ENCODE measurements around the gene ACP2. TPM values are rescaled to one million over a fixed set of nuclear protein-coding genes. Genes with fewer than 3 reads are reported as not detected.
"Not testable (repeated sequence)": the region's sequence is repeated elsewhere in the genome, so short reads cannot be mapped to it uniquely, and the experiment has no call there.

The ACP2 gene
- polyA plus RNA-seq, 6 donors from 2014 or later, result 1.6 to 8.1 (median 2.2) TPM; not detected in 1

- DNase-seq, result no peak
- Mint-ChIP-seq H3K27ac (peak overlapping the region in 1 of 6 donors; percentile 9), H3K27me3 (no peaks in the 10 kb centered on the region), H3K4me3 (no peak overlapping the region), H3K36me3 (peaks cover 10% of the 10 kb centered on the region in 2 donors), H3K4me1 (peaks cover 3 to 7% (median 5%) of the 10 kb centered on the region in 3 donors), H3K9me3 (peaks cover 0 to 2% (median 0%) of the 10 kb centered on the region in 7 donors)
- ATAC-seq (ENCODE audit: low read depth in 2 of 2), result peak; percentile 58 to 65
These were observed 22.8 kb downstream of the ACP2 start for GRCh38 chr11:47225552-47226400.

DNA sequence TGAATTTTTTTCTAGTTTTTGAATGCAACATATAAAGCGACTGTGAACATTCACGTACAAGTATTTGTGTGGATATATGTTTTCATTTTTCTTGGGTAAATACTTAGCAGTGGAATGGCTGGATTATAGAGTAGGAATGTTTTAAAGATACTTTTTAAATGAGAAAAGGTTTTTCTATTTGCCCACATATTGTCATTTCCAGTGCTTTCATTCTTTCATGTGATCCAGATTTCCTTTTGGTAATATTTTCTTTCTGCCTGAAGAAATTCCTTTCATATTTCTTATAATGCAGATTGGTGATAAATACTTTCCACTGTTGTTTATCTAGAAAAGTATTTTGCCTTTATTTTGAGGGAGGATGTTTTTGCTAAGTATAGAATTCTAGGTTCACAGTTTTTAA lies 25.9 kb downstream of the ACP2 start:
- peaks cover 9 to 16% of the 10 kb centered on the region in 2 donors for H3K36me3 Mint-ChIP-seq
- no peak overlapping the region for H3K27ac Mint-ChIP-seq
- no peak for ATAC-seq (ENCODE audit: low read depth in 2 of 2)
- H3K4me3 Mint-ChIP-seq, result no peak overlapping the region
- DNase-seq, result no peak
- H3K27me3 Mint-ChIP-seq, result no peaks in the 10 kb centered on the region
- H3K4me1 Mint-ChIP-seq, result peaks cover 12 to 23% (median 18%) of the 10 kb centered on the region in 3 donors
- H3K9me3 Mint-ChIP-seq, result no peaks in the 10 kb centered on the region

DNA sequence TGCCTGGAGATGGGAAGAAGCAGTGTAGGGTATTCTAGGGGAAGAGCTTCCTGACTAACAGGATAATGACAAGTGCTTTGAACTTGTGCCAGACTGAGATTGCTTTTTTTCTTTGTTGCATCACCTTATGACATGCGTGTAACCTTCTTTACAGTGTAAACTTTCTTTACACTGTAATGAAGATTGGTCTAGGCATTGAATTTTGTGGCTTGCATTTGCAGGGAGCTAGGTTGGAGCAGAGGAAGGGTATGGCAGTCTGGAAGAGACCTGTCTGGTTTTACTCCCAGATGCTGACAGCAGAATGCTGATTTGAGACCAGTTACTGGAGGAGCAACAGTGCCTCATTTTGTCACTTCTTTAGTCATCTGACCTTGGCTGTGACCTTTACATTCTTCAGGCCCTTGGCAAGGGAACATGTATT lies 28.2 kb downstream of the ACP2 start:
- Mint-ChIP-seq H3K36me3 (peaks cover 10 to 11% of the 10 kb centered on the region in 2 donors), H3K4me3 (no peak overlapping the region), H3K9me3 (no peaks in the 10 kb centered on the region), H3K4me1 (peaks cover 25 to 34% (median 27%) of the 10 kb centered on the region in 3 donors), H3K27ac (peak overlapping the region in 2 of 6 donors; percentile 62 to 88), H3K27me3 (no peaks in the 10 kb centered on the region)
- no peak for ATAC-seq (ENCODE audit: low read depth in 2 of 2)
- no peak for DNase-seq

DNA sequence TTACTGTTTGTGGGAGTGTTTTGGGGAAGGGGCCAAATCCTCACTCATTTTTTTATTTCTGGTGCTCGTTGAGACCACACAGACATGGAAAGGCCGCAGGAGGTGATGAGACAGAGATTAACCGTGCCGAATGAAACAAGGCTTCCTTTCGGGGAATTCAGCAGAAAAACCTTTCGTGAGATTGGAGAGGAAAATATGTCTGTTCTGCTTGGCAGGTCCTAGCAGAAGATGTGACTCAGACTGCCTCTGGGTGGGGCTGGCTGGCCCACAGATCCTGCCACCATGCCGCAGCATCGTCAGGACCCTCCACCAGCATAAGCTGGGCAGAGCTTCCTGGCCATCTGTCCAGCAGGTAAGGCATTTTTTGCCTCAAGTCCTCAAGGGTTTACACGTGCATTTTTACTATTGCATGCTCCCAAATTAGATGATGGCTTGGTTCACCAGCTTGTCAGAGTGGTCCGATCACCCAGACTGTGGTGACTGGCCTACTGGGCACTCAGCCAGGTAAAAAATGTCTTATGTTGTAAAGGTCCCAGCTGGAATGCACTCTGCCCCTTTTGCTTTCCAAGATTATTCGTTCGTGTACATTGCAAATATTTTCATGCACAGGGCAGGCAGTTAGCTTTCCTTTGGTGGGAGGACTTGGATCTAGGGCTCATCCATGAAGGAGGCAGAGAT lies 32.4 kb downstream of the ACP2 start:
- H3K27ac Mint-ChIP-seq, result peak overlapping the region; percentile 34 to 96 (median 86)
- peaks cover 10 to 11% of the 10 kb centered on the region in 2 donors for H3K36me3 Mint-ChIP-seq
- DNase-seq (no peak), ATAC-seq (ENCODE audit: low read depth in 2 of 2) (no peak)
- H3K27me3 Mint-ChIP-seq, result no peaks in the 10 kb centered on the region
- H3K4me3 Mint-ChIP-seq, result peak overlapping the region; percentile 93 to 100 (median 100)
- peaks cover 23 to 42% (median 31%) of the 10 kb centered on the region in 3 donors for H3K4me1 Mint-ChIP-seq
- H3K9me3 Mint-ChIP-seq, result no peaks in the 10 kb centered on the region

GRCh38 chr11:47215366-47215910 lies 33.2 kb downstream of the ACP2 start:
- Mint-ChIP-seq H3K4me3 (peak overlapping the region; percentile 93 to 100 (median 100)), H3K27ac (peak overlapping the region in 5 of 6 donors; percentile 78 to 96 (median 93)), H3K27me3 (no peaks in the 10 kb centered on the region), H3K9me3 (no peaks in the 10 kb centered on the region), H3K4me1 (peaks cover 23 to 42% (median 30%) of the 10 kb centered on the region in 3 donors), H3K36me3 (peaks cover 8 to 11% of the 10 kb centered on the region in 2 donors)
- DNase-seq (no peak), ATAC-seq (ENCODE audit: low read depth in 2 of 2) (no peak)

GRCh38 chr11:47213950-47214565 lies 34.6 kb downstream of the ACP2 start:
- ATAC-seq (ENCODE audit: low read depth in 2 of 2) (peak; percentile 83 to 85), DNase-seq (peak; percentile 81)
- peaks cover 23 to 37% (median 25%) of the 10 kb centered on the region in 3 donors for H3K4me1 Mint-ChIP-seq
- peak overlapping the region; percentile 93 to 100 (median 100) for H3K4me3 Mint-ChIP-seq
- peak overlapping the region; percentile 93 to 100 (median 99) for H3K27ac Mint-ChIP-seq
- H3K36me3 Mint-ChIP-seq, result peaks cover 5 to 11% of the 10 kb centered on the region in 2 donors
- H3K27me3 Mint-ChIP-seq, result no peaks in the 10 kb centered on the region
- peaks cover 0 to 3% (median 0%) of the 10 kb centered on the region in 7 donors for H3K9me3 Mint-ChIP-seq

- Mint-ChIP-seq H3K4me1 (peaks cover 17 to 28% (median 18%) of the 10 kb centered on the region in 3 donors), H3K9me3 (peaks cover 0 to 3% (median 0%) of the 10 kb centered on the region in 7 donors), H3K36me3 (peaks cover 0 to 5% of the 10 kb centered on the region in 2 donors), H3K4me3 (peak overlapping the region in 4 of 8 donors; percentile 35 to 100 (median 75)), H3K27me3 (no peaks in the 10 kb centered on the region), H3K27ac (no peak overlapping the region)
- no peak for DNase-seq
- ATAC-seq (ENCODE audit: low read depth in 2 of 2), result no peak
These were observed 35.7 kb downstream of the ACP2 start for GRCh38 chr11:47212938-47213337.

- no peaks in the 10 kb centered on the region for H3K4me1 Mint-ChIP-seq
- no peaks in the 10 kb centered on the region for H3K27me3 Mint-ChIP-seq
- no peak overlapping the region for H3K27ac Mint-ChIP-seq
- H3K9me3 Mint-ChIP-seq, result peaks cover 0 to 3% (median 0%) of the 10 kb centered on the region in 7 donors
- no peak for ATAC-seq (ENCODE audit: low read depth in 2 of 2)
- H3K36me3 Mint-ChIP-seq, result no peaks in the 10 kb centered on the region
- H3K4me3 Mint-ChIP-seq, result no peak overlapping the region
- no peak for DNase-seq
These were observed 40.0 kb downstream of the ACP2 start for GRCh38 chr11:47208628-47209027.

- not testable (repeated sequence) for H3K9me3 Mint-ChIP-seq; DNase-seq; H3K4me1 Mint-ChIP-seq; H3K27me3 Mint-ChIP-seq; ATAC-seq (ENCODE audit: low read depth in 2 of 2); H3K4me3 Mint-ChIP-seq; H3K36me3 Mint-ChIP-seq
- peak overlapping the region in 1 of 6 donors; percentile 56 for H3K27ac Mint-ChIP-seq
These were observed 40.5 kb downstream of the ACP2 start for GRCh38 chr11:47208008-47208552.

GRCh38 chr11:47207459-47207858 lies 41.2 kb downstream of the ACP2 start:
- H3K4me3 Mint-ChIP-seq, result no peak overlapping the region
- no peaks in the 10 kb centered on the region for H3K36me3 Mint-ChIP-seq
- H3K27ac Mint-ChIP-seq, result peak overlapping the region in 1 of 6 donors; percentile 56
- no peak for ATAC-seq (ENCODE audit: low read depth in 2 of 2)
- H3K4me1 Mint-ChIP-seq, result no peaks in the 10 kb centered on the region
- no peak for DNase-seq
- H3K27me3 Mint-ChIP-seq, result no peaks in the 10 kb centered on the region
- H3K9me3 Mint-ChIP-seq, result peaks cover 0 to 3% (median 0%) of the 10 kb centered on the region in 7 donors

- not testable (repeated sequence) for H3K4me3 Mint-ChIP-seq; H3K9me3 Mint-ChIP-seq; DNase-seq; H3K36me3 Mint-ChIP-seq; H3K27ac Mint-ChIP-seq; ATAC-seq (ENCODE audit: low read depth in 2 of 2); H3K27me3 Mint-ChIP-seq; H3K4me1 Mint-ChIP-seq
These were observed 42.0 kb downstream of the ACP2 start for GRCh38 chr11:47206577-47206976.

- Mint-ChIP-seq H3K4me1 (no peaks in the 10 kb centered on the region), H3K27ac (peak overlapping the region in 1 of 6 donors; percentile 13), H3K9me3 (no peaks in the 10 kb centered on the region), H3K4me3 (no peak overlapping the region), H3K36me3 (no peaks in the 10 kb centered on the region), H3K27me3 (no peaks in the 10 kb centered on the region)
- no peak for DNase-seq
- ATAC-seq (ENCODE audit: low read depth in 2 of 2), result no peak
These were observed 44.0 kb downstream of the ACP2 start for GRCh38 chr11:47204637-47204989.

- no peaks in the 10 kb centered on the region for H3K4me1 Mint-ChIP-seq
- ATAC-seq (ENCODE audit: low read depth in 2 of 2), result no peak
- no peaks in the 10 kb centered on the region for H3K9me3 Mint-ChIP-seq
- DNase-seq, result no peak
- H3K4me3 Mint-ChIP-seq, result no peak overlapping the region
- no peak overlapping the region for H3K27ac Mint-ChIP-seq
- no peaks in the 10 kb centered on the region for H3K36me3 Mint-ChIP-seq
- peaks cover 0 to 5% (median 5%) of the 10 kb centered on the region in 3 donors for H3K27me3 Mint-ChIP-seq
These were observed 46.0 kb downstream of the ACP2 start for GRCh38 chr11:47202576-47202975.

All from naive B cell (primary cell).